ENCODE results near the gene LTBP3. TPM values are rescaled to one million over a fixed set of nuclear protein-coding genes. Genes with fewer than 3 reads are reported as not detected.

Gene LTBP3
- total and polyA plus RNA-seq, 4 donors: 8.8 to 46.2 (median 17.0) TPM

DNA sequence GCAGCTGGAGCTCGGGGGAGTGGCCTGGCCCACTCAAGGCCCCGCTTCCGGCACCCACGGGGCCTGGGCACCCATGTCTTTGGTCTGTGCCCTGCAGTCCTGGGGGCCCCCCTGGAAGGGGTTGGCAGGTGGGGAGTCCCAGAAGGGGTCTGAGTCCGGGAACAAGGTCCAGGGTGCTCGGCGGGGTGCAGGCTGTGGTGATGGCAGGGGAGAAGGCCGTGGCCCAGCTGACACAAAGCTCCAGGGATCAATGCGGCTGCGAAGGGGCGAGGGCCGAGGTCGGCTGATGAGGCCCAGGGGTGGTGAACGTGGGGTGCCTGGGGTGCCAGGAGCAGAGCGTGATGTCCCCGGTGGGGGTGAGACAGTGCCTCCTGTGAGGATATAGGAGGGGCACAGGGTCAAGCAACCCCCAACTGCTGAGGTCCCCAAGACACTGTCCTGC lies 40.1 kb upstream of the LTBP3 start:
- Histone ChIP-seq H3K36me3 (ENCODE audit: control insufficient read depth in 4 of 4, insufficient read depth in 3 of 4, low read depth in 1 of 4, low read length in 3 of 4) (peaks cover 0 to 36% (median 15%) of the 10 kb centered on the region in 4 donors), H3K27me3 (ENCODE audit: control insufficient read depth in 4 of 4, insufficient read depth in 4 of 4, low read length in 3 of 4) (no peaks in the 10 kb centered on the region), H3K9ac (ENCODE audit: low read depth in 1 of 2, low read length in 2 of 2) (no peak overlapping the region), H3K9me3 (ENCODE audit: control insufficient read depth in 4 of 4, low read length in 3 of 4) (no peaks in the 10 kb centered on the region), H3K4me1 (ENCODE audit: control insufficient read depth in 4 of 4, insufficient read depth in 4 of 4, low read length in 3 of 4) (no peaks in the 10 kb centered on the region), H3K27ac (ENCODE audit: low read depth in 1 of 2, low read length in 2 of 2) (no peak overlapping the region), H3K4me3 (ENCODE audit: low read depth in 1 of 3, low read length in 3 of 3) (no peak overlapping the region)
- DNase-seq (ENCODE audit: low spot score): no peak
- 93% methylated on average over 16 of the region's 16 CpGs for WGBS
- TF ChIP-seq, protein P1, sequence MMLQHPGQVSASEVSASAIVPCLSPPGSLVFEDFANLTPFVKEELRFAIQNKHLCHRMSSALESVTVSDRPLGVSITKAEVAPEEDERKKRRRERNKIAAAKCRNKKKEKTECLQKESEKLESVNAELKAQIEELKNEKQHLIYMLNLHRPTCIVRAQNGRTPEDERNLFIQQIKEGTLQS (IDR thresholded peaks at IDR 0.05): no peak
- no peak for TF ChIP-seq FOXA2 (IDR thresholded peaks at IDR 0.05)
- TF ChIP-seq FOXA1 (IDR thresholded peaks at IDR 0.05): no peak
- no peak for TF ChIP-seq YY1 (IDR thresholded peaks at IDR 0.05)
- TF ChIP-seq, protein P2, sequence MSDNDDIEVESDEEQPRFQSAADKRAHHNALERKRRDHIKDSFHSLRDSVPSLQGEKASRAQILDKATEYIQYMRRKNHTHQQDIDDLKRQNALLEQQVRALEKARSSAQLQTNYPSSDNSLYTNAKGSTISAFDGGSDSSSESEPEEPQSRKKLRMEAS (IDR thresholded peaks at IDR 0.05): no peak
- TF ChIP-seq RXRA (IDR thresholded peaks at IDR 0.05): no peak
- TF ChIP-seq HNF4A (conservative IDR thresholded peaks at IDR 0.05): no peak
- TF ChIP-seq RAD21 (IDR thresholded peaks at IDR 0.05): no peak
- no peak for TF ChIP-seq HNF4G (IDR thresholded peaks at IDR 0.05)
- TF ChIP-seq, protein P3, sequence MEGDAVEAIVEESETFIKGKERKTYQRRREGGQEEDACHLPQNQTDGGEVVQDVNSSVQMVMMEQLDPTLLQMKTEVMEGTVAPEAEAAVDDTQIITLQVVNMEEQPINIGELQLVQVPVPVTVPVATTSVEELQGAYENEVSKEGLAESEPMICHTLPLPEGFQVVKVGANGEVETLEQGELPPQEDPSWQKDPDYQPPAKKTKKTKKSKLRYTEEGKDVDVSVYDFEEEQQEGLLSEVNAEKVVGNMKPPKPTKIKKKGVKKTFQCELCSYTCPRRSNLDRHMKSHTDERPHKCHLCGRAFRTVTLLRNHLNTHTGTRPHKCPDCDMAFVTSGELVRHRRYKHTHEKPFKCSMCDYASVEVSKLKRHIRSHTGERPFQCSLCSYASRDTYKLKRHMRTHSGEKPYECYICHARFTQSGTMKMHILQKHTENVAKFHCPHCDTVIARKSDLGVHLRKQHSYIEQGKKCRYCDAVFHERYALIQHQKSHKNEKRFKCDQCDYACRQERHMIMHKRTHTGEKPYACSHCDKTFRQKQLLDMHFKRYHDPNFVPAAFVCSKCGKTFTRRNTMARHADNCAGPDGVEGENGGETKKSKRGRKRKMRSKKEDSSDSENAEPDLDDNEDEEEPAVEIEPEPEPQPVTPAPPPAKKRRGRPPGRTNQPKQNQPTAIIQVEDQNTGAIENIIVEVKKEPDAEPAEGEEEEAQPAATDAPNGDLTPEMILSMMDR (IDR thresholded peaks at IDR 0.05; ENCODE audit: low read depth, low read length, missing input control): no peak
- TF ChIP-seq NR2F2 (IDR thresholded peaks at IDR 0.05): no peak
- TF ChIP-seq TAF1 (conservative IDR thresholded peaks at IDR 0.05): no peak
- no peak for TF ChIP-seq SP1 (IDR thresholded peaks at IDR 0.05)
- no peak for TF ChIP-seq GABPA (IDR thresholded peaks at IDR 0.05 in 1 of 2, conservative IDR thresholded peaks at IDR 0.05 in 1 of 2)
- TF ChIP-seq, protein P4, sequence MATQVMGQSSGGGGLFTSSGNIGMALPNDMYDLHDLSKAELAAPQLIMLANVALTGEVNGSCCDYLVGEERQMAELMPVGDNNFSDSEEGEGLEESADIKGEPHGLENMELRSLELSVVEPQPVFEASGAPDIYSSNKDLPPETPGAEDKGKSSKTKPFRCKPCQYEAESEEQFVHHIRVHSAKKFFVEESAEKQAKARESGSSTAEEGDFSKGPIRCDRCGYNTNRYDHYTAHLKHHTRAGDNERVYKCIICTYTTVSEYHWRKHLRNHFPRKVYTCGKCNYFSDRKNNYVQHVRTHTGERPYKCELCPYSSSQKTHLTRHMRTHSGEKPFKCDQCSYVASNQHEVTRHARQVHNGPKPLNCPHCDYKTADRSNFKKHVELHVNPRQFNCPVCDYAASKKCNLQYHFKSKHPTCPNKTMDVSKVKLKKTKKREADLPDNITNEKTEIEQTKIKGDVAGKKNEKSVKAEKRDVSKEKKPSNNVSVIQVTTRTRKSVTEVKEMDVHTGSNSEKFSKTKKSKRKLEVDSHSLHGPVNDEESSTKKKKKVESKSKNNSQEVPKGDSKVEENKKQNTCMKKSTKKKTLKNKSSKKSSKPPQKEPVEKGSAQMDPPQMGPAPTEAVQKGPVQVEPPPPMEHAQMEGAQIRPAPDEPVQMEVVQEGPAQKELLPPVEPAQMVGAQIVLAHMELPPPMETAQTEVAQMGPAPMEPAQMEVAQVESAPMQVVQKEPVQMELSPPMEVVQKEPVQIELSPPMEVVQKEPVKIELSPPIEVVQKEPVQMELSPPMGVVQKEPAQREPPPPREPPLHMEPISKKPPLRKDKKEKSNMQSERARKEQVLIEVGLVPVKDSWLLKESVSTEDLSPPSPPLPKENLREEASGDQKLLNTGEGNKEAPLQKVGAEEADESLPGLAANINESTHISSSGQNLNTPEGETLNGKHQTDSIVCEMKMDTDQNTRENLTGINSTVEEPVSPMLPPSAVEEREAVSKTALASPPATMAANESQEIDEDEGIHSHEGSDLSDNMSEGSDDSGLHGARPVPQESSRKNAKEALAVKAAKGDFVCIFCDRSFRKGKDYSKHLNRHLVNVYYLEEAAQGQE (IDR thresholded peaks at IDR 0.05): no peak
- TF ChIP-seq, protein P5, sequence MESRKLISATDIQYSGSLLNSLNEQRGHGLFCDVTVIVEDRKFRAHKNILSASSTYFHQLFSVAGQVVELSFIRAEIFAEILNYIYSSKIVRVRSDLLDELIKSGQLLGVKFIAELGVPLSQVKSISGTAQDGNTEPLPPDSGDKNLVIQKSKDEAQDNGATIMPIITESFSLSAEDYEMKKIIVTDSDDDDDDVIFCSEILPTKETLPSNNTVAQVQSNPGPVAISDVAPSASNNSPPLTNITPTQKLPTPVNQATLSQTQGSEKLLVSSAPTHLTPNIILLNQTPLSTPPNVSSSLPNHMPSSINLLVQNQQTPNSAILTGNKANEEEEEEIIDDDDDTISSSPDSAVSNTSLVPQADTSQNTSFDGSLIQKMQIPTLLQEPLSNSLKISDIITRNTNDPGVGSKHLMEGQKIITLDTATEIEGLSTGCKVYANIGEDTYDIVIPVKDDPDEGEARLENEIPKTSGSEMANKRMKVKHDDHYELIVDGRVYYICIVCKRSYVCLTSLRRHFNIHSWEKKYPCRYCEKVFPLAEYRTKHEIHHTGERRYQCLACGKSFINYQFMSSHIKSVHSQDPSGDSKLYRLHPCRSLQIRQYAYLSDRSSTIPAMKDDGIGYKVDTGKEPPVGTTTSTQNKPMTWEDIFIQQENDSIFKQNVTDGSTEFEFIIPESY (IDR thresholded peaks at IDR 0.05): no peak
- TF ChIP-seq EGR1 (IDR thresholded peaks at IDR 0.05; ENCODE audit: low read depth in 2 of 2): no peak

Measured in liver (tissue), 9 donors.